CD4-positive, alpha-beta T cell (primary cell): ENCODE measurements around the gene CROCC. TPM values are rescaled to one million over a fixed set of nuclear protein-coding genes. Genes with fewer than 3 reads are reported as not detected.
A peak's percentile ranks its signal among the peaks of the same experiment; 100 is the strongest.
"Not testable (repeated sequence)": the region's sequence is repeated elsewhere in the genome, so short reads cannot be mapped to it uniquely, and the experiment has no call there.

Source experiments
- ATAC-seq: fragments of 200-7000 bp; cut with Tn5 transposase; one replicate; pipeline ENCODE4 v1.10.0; 2022; ENCODE audit warnings: mild to moderate bottlenecking; ENCODE audit not compliant: poor library complexity
- CTCF ChIA-PET: fragments of 350-600 bp; sonication (Branson Sonifier 250); formaldehyde crosslinking; loops from one replicate; lab custom pipeline; 2021; ENCODE audit warnings: antibody characterized with exemption, inconsistent platforms; lab: Charles Lee
- POLR2A ChIA-PET: fragments of 350-600 bp; sonication (Branson Sonifier 250); formaldehyde crosslinking; loops from one replicate; lab custom pipeline; 2021; ENCODE audit warnings: antibody characterized with exemption, inconsistent platforms; lab: Charles Lee
- DNase-seq, 14 experiments: peaks; one replicate each; pipeline ENCODE4 v3.0.0-alpha.2; 2013 to 2020; ENCODE audit warnings: mixed read lengths in 2 of 14
- H3K27ac ChIP-seq, 2 donors: one replicate each; pipeline versions ENCODE4 v1.5.1 to v1.7.0; 2013; ENCODE audit warnings: low read length in 2 of 2, low read depth in 1 of 2, mild to moderate bottlenecking in 1 of 2
- H3K27me3 ChIP-seq, 2 experiments: 1 replicate in 1 of 2; 2 replicates in 1 of 2; pipeline versions ENCODE4 v1.6.1 to v1.7.0; 2013; ENCODE audit warnings: low read length in 2 of 2, control low read depth in 1 of 2, mild to moderate bottlenecking in 1 of 2, moderate library complexity in 1 of 2; ENCODE audit not compliant: insufficient read depth in 2 of 2, control insufficient read depth in 1 of 2
- H3K36me3 ChIP-seq: one replicate; pipeline ENCODE4 v1.6.1; 2013; ENCODE audit warnings: low read length, control low read depth; ENCODE audit not compliant: insufficient read depth
- H3K4me1 ChIP-seq: one replicate; pipeline ENCODE4 v1.6.1; 2013; ENCODE audit warnings: low read length, control low read depth; ENCODE audit not compliant: insufficient read depth
- H3K4me3 ChIP-seq: one replicate; pipeline ENCODE4 v1.5.1; 2013; ENCODE audit warnings: mild to moderate bottlenecking, low read length, moderate library complexity
- H3K9me3 ChIP-seq, 2 experiments: 1 replicate in 1 of 2; 2 replicates in 1 of 2; pipeline versions ENCODE4 v1.6.1 to v1.7.0; 2013; ENCODE audit warnings: low read length in 2 of 2, mild to moderate bottlenecking in 2 of 2, control low read depth in 1 of 2, moderate library complexity in 1 of 2; ENCODE audit not compliant: control insufficient read depth in 1 of 2, insufficient read depth in 1 of 2
- H3K27ac Mint-ChIP-seq: one replicate; pipeline ENCODE4 v1.8.0; 2020; ENCODE audit warnings: mixed read lengths
- H3K27me3 Mint-ChIP-seq: one replicate; pipeline ENCODE4 v1.8.0; 2021; ENCODE audit warnings: mixed read lengths
- H3K36me3 Mint-ChIP-seq: one replicate; pipeline ENCODE4 v1.8.0; 2021; ENCODE audit warnings: low read depth, mixed read lengths
- H3K4me1 Mint-ChIP-seq: one replicate; pipeline ENCODE4 v1.8.0; 2021; ENCODE audit warnings: low read depth, mixed read lengths
- H3K4me3 Mint-ChIP-seq: one replicate; pipeline ENCODE4 v1.8.0; 2020; ENCODE audit warnings: mild to moderate bottlenecking, mixed read lengths
- H3K9me3 Mint-ChIP-seq: one replicate; pipeline ENCODE4 v1.8.0; 2020; ENCODE audit warnings: mixed read lengths
- intact Hi-C, 2 experiments: fragments of 100-400 bp; cut with DNase I in 1 of 2; cut with micrococcal nuclease in 1 of 2; formaldehyde crosslinking; loops; one replicate each; pipeline versions ENCODE4 v1.15.1 to v1.9.0; 2023 to 2025; cut with DNase I, micrococcal nuclease
- polyA plus RNA-seq, 2 donors: library from polyadenylated mRNA; unstranded; fragments of 120-200 nt; gene quantifications; one replicate each; pipeline ENCODE4 v1.2.1, GENCODE V29; 2013
- total RNA-seq, 174 experiments: library from RNA in 2 of 174; stranded (reverse) in 2 of 174; gene quantifications; one replicate each; pipeline ENCODE4 v1.2.3 and lab custom pipeline; 2021 to 2026
- TF ChIP-seq, protein P1 (sequence below): fragments of 200-600 bp; IDR thresholded peaks from one replicate; pipeline ENCODE4 v1.8.0; 2022; ENCODE audit warnings: antibody characterized with exemption, mild to moderate bottlenecking

CROCC gene
- total RNA-seq (10 to 100 TPM; 47.4 to 49.7 TPM), total RNA-seq (lab: John Stamatoyannopoulos, UW) (17.7 to 199 (median 54.6) reads per million in 172 experiments)
- 34.0 TPM for polyA plus RNA-seq (2013, experiment 1 of 2)
- 39.8 TPM for polyA plus RNA-seq (2013, experiment 2 of 2)

DNA sequence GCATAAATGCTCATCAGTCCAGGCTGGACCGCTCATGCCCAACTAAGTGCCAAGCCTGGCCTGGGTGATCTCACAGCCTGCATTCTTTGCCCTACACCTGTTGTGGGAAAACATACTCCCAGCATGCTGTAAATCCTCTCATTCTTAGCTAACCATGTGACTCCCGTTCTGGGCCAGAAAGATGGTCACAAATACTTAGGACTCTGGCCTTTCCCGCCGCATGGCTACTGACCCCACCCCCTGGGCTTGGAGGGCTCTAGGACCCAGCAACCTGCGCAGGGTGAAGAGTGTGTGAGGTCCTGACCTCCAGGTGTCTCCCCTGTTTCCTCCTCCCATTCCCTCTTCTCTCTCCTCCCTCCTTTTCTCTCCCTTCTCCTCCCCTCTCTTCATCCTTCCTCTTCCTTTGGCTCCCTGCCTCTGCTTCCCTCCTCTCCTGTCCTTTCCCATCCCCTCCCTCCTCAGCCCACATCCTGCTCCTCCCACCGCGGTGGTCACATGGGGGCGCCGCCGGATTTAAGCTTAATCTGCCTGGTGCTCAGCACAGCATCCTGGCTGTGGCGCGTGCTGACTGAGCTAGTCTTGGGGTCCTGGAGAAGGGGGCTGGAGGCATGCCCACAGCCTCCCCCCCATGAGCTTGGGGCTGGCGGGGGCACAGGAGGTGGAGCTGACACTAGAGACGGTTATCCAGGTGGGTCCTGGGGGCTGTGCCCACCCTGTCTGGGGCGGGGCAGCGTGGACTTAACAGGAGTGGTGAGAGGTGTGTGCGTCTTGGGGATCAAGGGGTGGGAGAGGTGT lies at the start of gene CROCC:
TSS of gene CROCC (plus strand) at position 541 of the 795 bp plus-strand sequence. CDS start at position 629, 88 bp downstream.
- TF ChIP-seq, protein P1, sequence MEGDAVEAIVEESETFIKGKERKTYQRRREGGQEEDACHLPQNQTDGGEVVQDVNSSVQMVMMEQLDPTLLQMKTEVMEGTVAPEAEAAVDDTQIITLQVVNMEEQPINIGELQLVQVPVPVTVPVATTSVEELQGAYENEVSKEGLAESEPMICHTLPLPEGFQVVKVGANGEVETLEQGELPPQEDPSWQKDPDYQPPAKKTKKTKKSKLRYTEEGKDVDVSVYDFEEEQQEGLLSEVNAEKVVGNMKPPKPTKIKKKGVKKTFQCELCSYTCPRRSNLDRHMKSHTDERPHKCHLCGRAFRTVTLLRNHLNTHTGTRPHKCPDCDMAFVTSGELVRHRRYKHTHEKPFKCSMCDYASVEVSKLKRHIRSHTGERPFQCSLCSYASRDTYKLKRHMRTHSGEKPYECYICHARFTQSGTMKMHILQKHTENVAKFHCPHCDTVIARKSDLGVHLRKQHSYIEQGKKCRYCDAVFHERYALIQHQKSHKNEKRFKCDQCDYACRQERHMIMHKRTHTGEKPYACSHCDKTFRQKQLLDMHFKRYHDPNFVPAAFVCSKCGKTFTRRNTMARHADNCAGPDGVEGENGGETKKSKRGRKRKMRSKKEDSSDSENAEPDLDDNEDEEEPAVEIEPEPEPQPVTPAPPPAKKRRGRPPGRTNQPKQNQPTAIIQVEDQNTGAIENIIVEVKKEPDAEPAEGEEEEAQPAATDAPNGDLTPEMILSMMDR: no peak
- Mint-ChIP-seq H3K9me3 (no peaks in the 10 kb centered on the region), H3K27me3 (no peaks in the 10 kb centered on the region), H3K36me3 (no peaks in the 10 kb centered on the region), H3K27ac (no peak within 1 kb of the TSS), H3K4me3 (peak within 1 kb of the TSS; percentile 55), H3K4me1 (peaks cover 30% of the 10 kb centered on the region)
- H3K4me3 ChIP-seq: peak within 1 kb of the TSS; percentile 20
- ATAC-seq: peak; percentile 85
- H3K27me3 ChIP-seq: no peaks in the 10 kb centered on the region
- H3K9me3 ChIP-seq: no peaks in the 10 kb centered on the region
- intact Hi-C loops: loop anchor here in 1 of 2 experiments (5.0 to 10.0 kb wide), 2 partner anchors 36 to 307 kb away; partner anchors contain the start of gene NBPF1
- peak in 11 of 14 experiments; percentile 22 to 68 (median 41) for DNase-seq
- ChIA-PET POLR2A (interaction anchor here (1.0 to 1.3 kb wide), 3 partner anchors 17 to 277 kb away, joined by 3 to 6 read pairs (median 3); no protein-coding TSS in a partner anchor), CTCF (no interaction called here)
- no peak within 1 kb of the TSS for H3K27ac ChIP-seq
- H3K36me3 ChIP-seq: peaks cover 5% of the 10 kb centered on the region
- H3K4me1 ChIP-seq: peaks cover 30% of the 10 kb centered on the region

- POLR2A ChIA-PET, H3K27ac ChIP-seq, H3K9me3 Mint-ChIP-seq, CTCF ChIA-PET, H3K36me3 ChIP-seq, H3K9me3 ChIP-seq, H3K36me3 Mint-ChIP-seq, intact Hi-C loops, H3K27me3 ChIP-seq: not testable (repeated sequence)
- Mint-ChIP-seq H3K27me3 (peaks cover 33% of the 10 kb centered on the region), H3K4me1 (peaks cover 11% of the 10 kb centered on the region), H3K4me3 (peak overlapping the region; percentile 86), H3K27ac (peak overlapping the region; percentile 65)
- DNase-seq: peak in 8 of 14 experiments; percentile 19 to 49 (median 36)
- peak overlapping the region; percentile 45 for H3K4me3 ChIP-seq
- H3K4me1 ChIP-seq: peaks cover 14% of the 10 kb centered on the region
- ATAC-seq: peak; percentile 57
Measured at GRCh38 chr1:16872152-16873075, 49.3 kb upstream of the CROCC start.

GRCh38 chr1:16873076-16873879 lies 48.5 kb upstream of the CROCC start:
- H3K4me1 ChIP-seq: peaks cover 14% of the 10 kb centered on the region
- ATAC-seq (peak; percentile 33), DNase-seq (peak in 12 of 14 experiments; percentile 31 to 88 (median 62))
- peak overlapping the region; percentile 87 for H3K4me3 Mint-ChIP-seq
- H3K27me3 Mint-ChIP-seq: peaks cover 33% of the 10 kb centered on the region
- H3K4me1 Mint-ChIP-seq: peaks cover 11% of the 10 kb centered on the region
- intact Hi-C loops, H3K36me3 ChIP-seq, H3K9me3 Mint-ChIP-seq, H3K27ac ChIP-seq, H3K27ac Mint-ChIP-seq, H3K36me3 Mint-ChIP-seq, H3K27me3 ChIP-seq, CTCF ChIA-PET, H3K9me3 ChIP-seq: not testable (repeated sequence)
- H3K4me3 ChIP-seq: peak overlapping the region; percentile 45
- POLR2A ChIA-PET: interaction anchor here (0.7 kb wide), 1 partner anchor 139 kb away, joined by 4 read pairs; no protein-coding TSS in a partner anchor

- peaks cover 43% of the 10 kb centered on the region for H3K27me3 Mint-ChIP-seq
- H3K27me3 ChIP-seq, H3K27ac ChIP-seq, intact Hi-C loops, H3K36me3 Mint-ChIP-seq, ATAC-seq, H3K36me3 ChIP-seq, H3K9me3 Mint-ChIP-seq, DNase-seq, POLR2A ChIA-PET, H3K4me3 ChIP-seq, H3K9me3 ChIP-seq, CTCF ChIA-PET, H3K27ac Mint-ChIP-seq: not testable (repeated sequence)
- H3K4me1 Mint-ChIP-seq: peaks cover 11% of the 10 kb centered on the region
- peak overlapping the region; percentile 69 for H3K4me3 Mint-ChIP-seq
- peaks cover 14% of the 10 kb centered on the region for H3K4me1 ChIP-seq
Measured at GRCh38 chr1:16874968-16875765, 46.6 kb upstream of the CROCC start.

DNA sequence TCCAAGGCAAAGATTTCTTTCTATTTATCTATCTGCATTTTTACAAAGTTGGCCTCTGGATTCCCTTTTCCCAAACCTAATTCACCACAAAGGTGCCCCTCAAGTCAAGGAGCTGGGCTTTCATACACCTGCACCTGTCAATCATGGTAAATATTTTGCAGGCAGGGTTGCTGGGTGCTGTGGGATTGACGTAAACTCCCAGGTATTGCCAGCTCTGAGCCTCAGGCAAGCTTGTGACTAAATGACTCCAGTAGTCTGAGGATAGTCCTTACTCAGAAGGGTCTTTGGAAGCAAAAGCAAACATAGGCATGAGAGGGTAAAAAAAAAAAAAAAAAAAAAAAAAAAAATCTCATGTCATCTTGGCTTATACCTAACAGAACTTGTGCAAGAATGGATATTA lies 40.0 kb upstream of the CROCC start:
- CTCF ChIA-PET, H3K4me1 ChIP-seq, intact Hi-C loops, H3K4me1 Mint-ChIP-seq, H3K9me3 ChIP-seq, H3K27ac Mint-ChIP-seq, H3K27ac ChIP-seq, H3K4me3 ChIP-seq, POLR2A ChIA-PET, DNase-seq, H3K4me3 Mint-ChIP-seq, H3K27me3 ChIP-seq, H3K9me3 Mint-ChIP-seq, H3K36me3 ChIP-seq, ATAC-seq, H3K36me3 Mint-ChIP-seq: not testable (repeated sequence)
- peaks cover 34% of the 10 kb centered on the region for H3K27me3 Mint-ChIP-seq
